ENCODE results near the gene NGFR.
A peak's percentile ranks its signal among the peaks of the same experiment; 100 is the strongest.

Gene NGFR

DNA sequence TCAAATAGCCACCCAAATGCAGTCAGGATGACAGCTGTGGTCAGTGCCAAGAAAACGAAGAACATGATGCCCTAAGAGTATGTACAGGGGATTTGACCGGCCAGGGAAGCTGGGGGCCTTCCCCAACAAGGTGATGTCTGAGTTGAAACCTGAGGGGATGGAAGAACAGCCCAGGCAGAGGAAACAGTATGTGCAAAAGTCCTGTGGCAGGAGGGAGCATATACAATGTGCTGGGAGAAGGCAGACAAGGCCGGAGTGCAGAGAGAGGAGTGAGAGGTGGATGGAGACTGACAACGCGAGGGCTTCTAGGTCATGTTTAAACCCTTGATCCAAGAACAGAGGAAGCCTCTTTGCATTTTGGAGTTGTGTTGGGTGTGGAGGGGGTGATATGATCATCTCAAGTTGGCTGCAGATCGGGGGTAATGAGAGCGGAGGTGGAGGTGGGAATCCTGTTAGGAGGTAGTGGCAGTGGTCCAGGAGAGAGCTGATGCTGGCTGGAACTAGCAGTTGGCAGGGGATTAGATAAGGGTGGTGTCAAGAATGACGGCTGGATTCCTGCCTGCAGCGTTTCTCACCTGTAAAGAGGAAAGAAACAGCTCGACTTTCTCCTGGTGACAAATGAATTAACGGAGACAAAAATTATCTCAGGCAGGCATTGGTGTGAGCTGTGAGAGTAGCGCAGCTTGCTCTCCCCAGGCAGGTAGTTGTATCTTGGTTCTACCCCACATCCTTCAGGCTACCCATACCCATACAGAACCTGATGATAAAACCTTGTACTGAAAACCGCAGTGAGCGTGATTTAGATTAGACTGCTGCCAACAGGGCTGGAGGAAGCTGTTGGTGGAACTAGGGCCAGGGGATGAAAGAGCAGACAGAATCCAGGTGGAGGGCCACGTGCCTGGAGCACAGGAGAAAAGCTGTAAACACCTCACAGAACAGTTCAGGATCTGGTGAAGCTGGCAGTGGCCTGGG, 37.2 kb upstream of the NGFR start:
- TF ChIP-seq ZNF223 (tag by site-specific recombination; IDR thresholded peaks at IDR 0.05) = no peak
- peak; percentile 92 for TF ChIP-seq ZNF623 (tag by site-specific recombination; IDR thresholded peaks at IDR 0.05)
- TF ChIP-seq GLI2 (tag by site-specific recombination; IDR thresholded peaks at IDR 0.05; ENCODE audit: borderline replicate concordance, low read depth) = no peak
- no peak for TF ChIP-seq ZSCAN16 (tag by site-specific recombination; IDR thresholded peaks at IDR 0.05)
- no peak for TF ChIP-seq MYNN (tag by site-specific recombination; IDR thresholded peaks at IDR 0.05; ENCODE audit: borderline replicate concordance)
- no peak for TF ChIP-seq ZNF266 (tag by site-specific recombination; IDR thresholded peaks at IDR 0.05; ENCODE audit: low read depth)
- TF ChIP-seq EGR2 (tag by site-specific recombination; IDR thresholded peaks at IDR 0.05; ENCODE audit: low read depth) = 0 out of 2 replicates have a peak, but pooled peaks have one; percentile 49
- Histone ChIP-seq H3K27ac (ENCODE audit: extremely low read depth, low read depth, low read length) (no peak overlapping the region), H3K36me3 (ENCODE audit: control insufficient read depth in 2 of 2, insufficient read depth in 1 of 2, low read length in 2 of 2) (no peaks in the 10 kb centered on the region), H3K4me3 (ENCODE audit: low read depth, low read length) (no peak overlapping the region), H3K4me1 (ENCODE audit: control insufficient read depth, insufficient read depth, low read length) (no peaks in the 10 kb centered on the region; the same call in 1 of the 2 replicates), H3K9me3 (ENCODE audit: control insufficient read depth, insufficient read depth, low read depth, low read length) (no peaks in the 10 kb centered on the region)
- POLR2A ChIA-PET = interaction anchor here (0.7 kb wide), 1 partner anchor 188 kb away, joined by 7 read pairs; no protein-coding TSS in a partner anchor
- CTCF ChIA-PET = interaction anchor here (0.6 to 4.0 kb wide), 6 partner anchors 10 to 112 kb away, joined by 3 to 30 read pairs (median 6); no protein-coding TSS in a partner anchor

GRCh38 chr17:49459401-49459984, 35.6 kb upstream of the NGFR start:
- Histone ChIP-seq H3K4me3 (ENCODE audit: low read depth, low read length) (no peak overlapping the region), H3K9me3 (ENCODE audit: control insufficient read depth, insufficient read depth, low read depth, low read length) (no peaks in the 10 kb centered on the region), H3K36me3 (ENCODE audit: control insufficient read depth in 2 of 2, insufficient read depth in 1 of 2, low read length in 2 of 2) (no peaks in the 10 kb centered on the region), H3K4me1 (ENCODE audit: control insufficient read depth, insufficient read depth, low read length) (no peaks in the 10 kb centered on the region; the same call in 1 of the 2 replicates), H3K27ac (ENCODE audit: extremely low read depth, low read depth, low read length) (no peak overlapping the region)
- ChIA-PET CTCF (interaction anchor here (1.7 to 4.0 kb wide), 3 partner anchors 24 to 97 kb away, joined by 6 to 30 read pairs (median 10); no protein-coding TSS in a partner anchor), POLR2A (no interaction called here)
- TF ChIP-seq ZNF707 (tag by site-specific recombination; IDR thresholded peaks at IDR 0.05) (no peak), ZFHX2 (tag by site-specific recombination; conservative IDR thresholded peaks at IDR 0.05) (peak; percentile 65), ZNF791 (tag by site-specific recombination; IDR thresholded peaks at IDR 0.05) (no peak), EGR2 (tag by site-specific recombination; IDR thresholded peaks at IDR 0.05; ENCODE audit: low read depth) (0 out of 2 replicates have a peak, but pooled peaks have one; percentile 33)

DNA sequence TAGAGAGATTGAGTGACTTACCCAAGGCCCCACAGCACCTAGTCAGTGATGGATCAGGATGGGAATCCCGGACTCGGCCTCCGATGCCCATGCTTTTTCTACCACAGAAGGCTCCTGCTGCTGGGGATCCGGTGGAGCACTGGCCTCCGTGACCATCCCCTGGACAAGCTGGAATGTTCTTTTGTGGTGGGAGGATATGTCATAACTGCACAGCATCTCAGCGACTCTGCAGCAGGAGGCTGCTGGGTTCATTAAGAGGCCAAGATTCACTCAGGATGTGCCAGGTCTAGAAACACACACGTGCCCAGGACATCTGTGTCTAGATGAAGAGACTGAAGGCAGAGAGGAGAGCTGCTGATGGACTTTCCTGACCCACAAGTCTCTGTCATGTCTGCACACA, 34.7 kb upstream of the NGFR start:
- no peak overlapping the region for H3K27ac ChIP-seq (ENCODE audit: extremely low read depth, low read depth, low read length)
- ChIA-PET CTCF (interaction anchor here (0.7 to 2.2 kb wide), 3 partner anchors 25 to 491 kb away, joined by 3 to 10 read pairs (median 8); no protein-coding TSS in a partner anchor), POLR2A (no interaction called here)
- H3K36me3 ChIP-seq (ENCODE audit: control insufficient read depth in 2 of 2, insufficient read depth in 1 of 2, low read length in 2 of 2) = no peaks in the 10 kb centered on the region
- no peaks in the 10 kb centered on the region; the same call in 1 of the 2 replicates for H3K4me1 ChIP-seq (ENCODE audit: control insufficient read depth, insufficient read depth, low read length)
- no peaks in the 10 kb centered on the region for H3K9me3 ChIP-seq (ENCODE audit: control insufficient read depth, insufficient read depth, low read depth, low read length)
- H3K4me3 ChIP-seq (ENCODE audit: low read depth, low read length) = no peak overlapping the region
- TF ChIP-seq ZNF549 (tag by site-specific recombination; IDR thresholded peaks at IDR 0.05) (no peak), ZNF335 (tag by site-specific recombination; conservative IDR thresholded peaks at IDR 0.05) (no peak), ZNF114 (tag by site-specific recombination; IDR thresholded peaks at IDR 0.05) (no peak), ZNF404 (tag by site-specific recombination; IDR thresholded peaks at IDR 0.05) (no peak), KLF16 (tag by site-specific recombination; IDR thresholded peaks at IDR 0.05) (no peak), FEZF1 (tag by site-specific recombination; IDR thresholded peaks at IDR 0.05) (no peak), GLI4 (tag by site-specific recombination; IDR thresholded peaks at IDR 0.05) (no peak), ZNF624 (tag by site-specific recombination; IDR thresholded peaks at IDR 0.05) (no peak), KLF9 (tag by site-specific recombination; IDR thresholded peaks at IDR 0.05; ENCODE audit: low read depth) (no peak), ZNF621 (tag by site-specific recombination; IDR thresholded peaks at IDR 0.05) (no peak), ZNF580 (tag by site-specific recombination; IDR thresholded peaks at IDR 0.05) (no peak)
- TF ChIP-seq, protein P1, sequence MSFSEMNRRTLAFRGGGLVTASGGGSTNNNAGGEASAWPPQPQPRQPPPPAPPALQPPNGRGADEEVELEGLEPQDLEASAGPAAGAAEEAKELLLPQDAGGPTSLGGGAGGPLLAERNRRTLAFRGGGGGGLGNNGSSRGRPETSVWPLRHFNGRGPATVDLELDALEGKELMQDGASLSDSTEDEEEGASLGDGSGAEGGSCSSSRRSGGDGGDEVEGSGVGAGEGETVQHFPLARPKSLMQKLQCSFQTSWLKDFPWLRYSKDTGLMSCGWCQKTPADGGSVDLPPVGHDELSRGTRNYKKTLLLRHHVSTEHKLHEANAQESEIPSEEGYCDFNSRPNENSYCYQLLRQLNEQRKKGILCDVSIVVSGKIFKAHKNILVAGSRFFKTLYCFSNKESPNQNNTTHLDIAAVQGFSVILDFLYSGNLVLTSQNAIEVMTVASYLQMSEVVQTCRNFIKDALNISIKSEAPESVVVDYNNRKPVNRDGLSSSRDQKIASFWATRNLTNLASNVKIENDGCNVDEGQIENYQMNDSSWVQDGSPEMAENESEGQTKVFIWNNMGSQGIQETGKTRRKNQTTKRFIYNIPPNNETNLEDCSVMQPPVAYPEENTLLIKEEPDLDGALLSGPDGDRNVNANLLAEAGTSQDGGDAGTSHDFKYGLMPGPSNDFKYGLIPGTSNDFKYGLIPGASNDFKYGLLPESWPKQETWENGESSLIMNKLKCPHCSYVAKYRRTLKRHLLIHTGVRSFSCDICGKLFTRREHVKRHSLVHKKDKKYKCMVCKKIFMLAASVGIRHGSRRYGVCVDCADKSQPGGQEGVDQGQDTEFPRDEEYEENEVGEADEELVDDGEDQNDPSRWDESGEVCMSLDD (tag by site-specific recombination; IDR thresholded peaks at IDR 0.05) = no peak
- TF ChIP-seq, protein P2, sequence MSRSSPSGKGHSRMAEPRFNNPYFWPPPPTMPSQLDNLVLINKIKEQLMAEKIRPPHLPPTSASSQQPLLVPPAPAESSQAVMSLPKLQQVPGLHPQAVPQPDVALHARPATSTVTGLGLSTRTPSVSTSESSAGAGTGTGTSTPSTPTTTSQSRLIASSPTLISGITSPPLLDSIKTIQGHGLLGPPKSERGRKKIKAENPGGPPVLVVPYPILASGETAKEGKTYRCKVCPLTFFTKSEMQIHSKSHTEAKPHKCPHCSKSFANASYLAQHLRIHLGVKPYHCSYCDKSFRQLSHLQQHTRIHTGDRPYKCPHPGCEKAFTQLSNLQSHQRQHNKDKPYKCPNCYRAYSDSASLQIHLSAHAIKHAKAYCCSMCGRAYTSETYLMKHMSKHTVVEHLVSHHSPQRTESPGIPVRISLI (tag by site-specific recombination; IDR thresholded peaks at IDR 0.05) = no peak
- TF ChIP-seq, protein P3, sequence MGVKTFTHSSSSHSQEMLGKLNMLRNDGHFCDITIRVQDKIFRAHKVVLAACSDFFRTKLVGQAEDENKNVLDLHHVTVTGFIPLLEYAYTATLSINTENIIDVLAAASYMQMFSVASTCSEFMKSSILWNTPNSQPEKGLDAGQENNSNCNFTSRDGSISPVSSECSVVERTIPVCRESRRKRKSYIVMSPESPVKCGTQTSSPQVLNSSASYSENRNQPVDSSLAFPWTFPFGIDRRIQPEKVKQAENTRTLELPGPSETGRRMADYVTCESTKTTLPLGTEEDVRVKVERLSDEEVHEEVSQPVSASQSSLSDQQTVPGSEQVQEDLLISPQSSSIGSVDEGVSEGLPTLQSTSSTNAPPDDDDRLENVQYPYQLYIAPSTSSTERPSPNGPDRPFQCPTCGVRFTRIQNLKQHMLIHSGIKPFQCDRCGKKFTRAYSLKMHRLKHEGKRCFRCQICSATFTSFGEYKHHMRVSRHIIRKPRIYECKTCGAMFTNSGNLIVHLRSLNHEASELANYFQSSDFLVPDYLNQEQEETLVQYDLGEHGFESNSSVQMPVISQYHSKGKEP (tag by site-specific recombination; IDR thresholded peaks at IDR 0.05) = no peak

Measured in HEK293 (cell line).